Upper lobe of left lung (tissue), 4 donors: ENCODE data around the gene C2orf78.

Source experiments
- EP300 ChIP-seq, 4 donors: sonication (generic); formaldehyde crosslinking; IDR thresholded peaks; one replicate each; pipeline ENCODE4 v1.5.1; 2017; ENCODE audit warnings: antibody characterized with exemption in 4 of 4, control low read depth in 2 of 4
- POLR2A ChIP-seq, 4 donors: fragments of 450-650 bp; IDR thresholded peaks; one replicate each; pipeline ENCODE4 v1.5.1; 2016 to 2017; ENCODE audit warnings: antibody characterized with exemption in 4 of 4, mild to moderate bottlenecking in 2 of 4
- POLR2AphosphoS5 ChIP-seq, 2 donors: sonication (generic); formaldehyde crosslinking; IDR thresholded peaks; one replicate each; pipeline ENCODE4 v1.5.1; 2017; ENCODE audit warnings: antibody characterized with exemption in 2 of 2
- TF ChIP-seq, protein P1 (sequence below), 6 experiments: fragments of 450-650 bp in 4 of 6; fragments of 200-600 bp in 2 of 6; sonication (generic) in 2 of 6; IDR thresholded peaks; one replicate each; pipeline ENCODE4 v1.5.1; 2016 to 2019; ENCODE audit warnings: antibody characterized with exemption in 6 of 6

DNA sequence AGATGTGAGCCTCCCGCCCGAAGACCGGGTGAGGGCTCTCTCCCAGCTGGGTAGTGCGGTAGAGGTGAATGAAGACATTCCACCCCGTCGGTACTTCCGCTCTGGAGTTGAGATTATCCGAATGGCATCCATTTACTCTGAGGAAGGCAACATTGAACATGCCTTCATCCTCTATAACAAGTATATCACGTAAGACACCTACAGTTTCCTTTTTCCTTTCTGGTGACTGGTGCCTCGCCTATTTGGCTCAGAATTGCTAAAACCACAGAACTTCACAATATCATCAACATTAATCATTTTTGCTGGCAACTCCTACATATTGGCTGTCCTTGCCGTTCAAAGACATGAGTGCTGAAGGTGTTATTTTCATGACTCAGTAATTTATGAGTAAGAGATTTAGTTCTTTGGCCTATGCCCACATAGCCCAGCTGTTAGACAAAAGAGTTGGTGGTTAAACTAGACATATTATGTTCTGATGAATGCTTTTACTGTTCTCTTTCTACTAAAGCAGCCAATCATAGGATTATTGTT lies 47.0 kb downstream of the C2orf78 start:
- TF ChIP-seq, protein P1, sequence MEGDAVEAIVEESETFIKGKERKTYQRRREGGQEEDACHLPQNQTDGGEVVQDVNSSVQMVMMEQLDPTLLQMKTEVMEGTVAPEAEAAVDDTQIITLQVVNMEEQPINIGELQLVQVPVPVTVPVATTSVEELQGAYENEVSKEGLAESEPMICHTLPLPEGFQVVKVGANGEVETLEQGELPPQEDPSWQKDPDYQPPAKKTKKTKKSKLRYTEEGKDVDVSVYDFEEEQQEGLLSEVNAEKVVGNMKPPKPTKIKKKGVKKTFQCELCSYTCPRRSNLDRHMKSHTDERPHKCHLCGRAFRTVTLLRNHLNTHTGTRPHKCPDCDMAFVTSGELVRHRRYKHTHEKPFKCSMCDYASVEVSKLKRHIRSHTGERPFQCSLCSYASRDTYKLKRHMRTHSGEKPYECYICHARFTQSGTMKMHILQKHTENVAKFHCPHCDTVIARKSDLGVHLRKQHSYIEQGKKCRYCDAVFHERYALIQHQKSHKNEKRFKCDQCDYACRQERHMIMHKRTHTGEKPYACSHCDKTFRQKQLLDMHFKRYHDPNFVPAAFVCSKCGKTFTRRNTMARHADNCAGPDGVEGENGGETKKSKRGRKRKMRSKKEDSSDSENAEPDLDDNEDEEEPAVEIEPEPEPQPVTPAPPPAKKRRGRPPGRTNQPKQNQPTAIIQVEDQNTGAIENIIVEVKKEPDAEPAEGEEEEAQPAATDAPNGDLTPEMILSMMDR (IDR thresholded peaks at IDR 0.05) = no peak
- TF ChIP-seq POLR2A (IDR thresholded peaks at IDR 0.05) (no peak), EP300 (IDR thresholded peaks at IDR 0.05) (no peak), POLR2AphosphoS5 (IDR thresholded peaks at IDR 0.05) (no peak)
